Activated CD8-positive, alpha-beta memory T cell treated with anti-CD3 and anti-CD28 coated beads for 48 hours (primary cell): Measurements from ENCODE around the gene BABAM2.

Source experiments
- DNase-seq, 3 experiments: peaks; one replicate each; pipeline ENCODE4 v3.0.0-alpha.2; 2020; ENCODE audit warnings: low read depth in 2 of 3, low spot score in 2 of 3

BABAM2 gene

DNA sequence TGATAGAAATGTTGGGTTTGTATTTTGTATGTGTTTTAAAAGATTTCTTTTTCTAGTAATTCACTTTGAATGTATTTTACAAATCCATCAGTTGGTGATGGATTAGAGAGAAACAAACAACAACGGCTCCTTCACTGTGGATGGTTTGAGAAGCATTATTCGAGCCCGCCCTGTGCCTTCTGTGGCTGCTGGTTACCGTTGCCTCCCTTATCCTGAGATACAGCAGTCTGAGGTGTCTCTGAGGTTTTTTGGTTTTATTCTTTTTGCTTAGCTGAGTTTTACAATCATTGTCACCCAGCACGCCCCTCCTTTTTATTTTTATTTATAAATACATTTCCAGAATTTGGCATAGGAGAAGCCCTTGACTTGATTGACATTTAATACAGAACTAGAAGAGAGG, 168.3 kb downstream of the BABAM2 start:
- no peak for DNase-seq

DNA sequence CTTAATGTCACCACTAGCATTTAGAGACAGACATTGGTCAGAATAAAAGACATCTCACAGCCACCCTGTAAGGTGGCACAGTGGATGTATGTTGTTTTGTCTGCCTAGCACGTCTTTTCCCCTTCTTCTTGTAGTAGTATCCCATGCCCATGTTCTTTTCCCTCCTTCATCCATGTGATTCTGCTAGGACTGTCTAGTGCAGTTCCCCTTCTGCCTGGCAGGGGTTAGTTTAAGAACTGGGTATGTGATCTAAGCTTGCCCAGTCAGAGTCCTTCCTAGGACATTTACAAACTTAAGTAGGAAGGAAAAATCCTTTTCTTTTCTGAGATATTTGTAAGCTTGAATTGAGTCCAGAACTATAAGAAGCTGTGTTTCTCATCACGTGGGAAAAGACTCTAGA, 172.3 kb downstream of the BABAM2 start:
- DNase-seq: no peak

GRCh38 chr2:28063492-28063962, 173.0 kb downstream of the BABAM2 start:
- no peak for DNase-seq

- no peak for DNase-seq
Observed at GRCh38 chr2:28067602-28068001, 177.1 kb downstream of the BABAM2 start.

GRCh38 chr2:28068088-28068487, 177.6 kb downstream of the BABAM2 start:
- no peak for DNase-seq

GRCh38 chr2:28068527-28068926, 178.0 kb downstream of the BABAM2 start:
- DNase-seq: no peak

GRCh38 chr2:28071221-28071620, 180.7 kb downstream of the BABAM2 start:
- no peak for DNase-seq

GRCh38 chr2:28074137-28074536, 183.6 kb downstream of the BABAM2 start:
- DNase-seq: no peak

DNA sequence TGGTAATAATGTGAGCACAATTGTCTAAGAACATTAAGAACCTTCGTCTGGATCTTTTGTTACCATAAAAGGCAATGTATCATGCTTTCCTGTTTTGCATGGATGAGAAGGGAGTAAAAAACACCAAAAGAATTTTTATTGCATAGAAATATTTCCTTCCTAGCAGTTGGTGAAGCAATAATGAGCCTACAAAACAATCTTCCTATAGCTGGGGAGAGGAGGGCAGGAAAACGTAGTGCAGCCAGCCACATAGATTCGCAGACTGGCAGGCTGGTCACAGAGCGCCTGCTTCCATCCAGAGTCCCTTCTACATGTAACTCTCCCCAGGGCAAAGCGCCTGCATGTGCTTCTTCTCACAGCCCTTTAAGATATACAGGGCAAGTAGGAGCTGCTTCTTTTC, 190.4 kb downstream of the BABAM2 start:
- DNase-seq: no peak

DNA sequence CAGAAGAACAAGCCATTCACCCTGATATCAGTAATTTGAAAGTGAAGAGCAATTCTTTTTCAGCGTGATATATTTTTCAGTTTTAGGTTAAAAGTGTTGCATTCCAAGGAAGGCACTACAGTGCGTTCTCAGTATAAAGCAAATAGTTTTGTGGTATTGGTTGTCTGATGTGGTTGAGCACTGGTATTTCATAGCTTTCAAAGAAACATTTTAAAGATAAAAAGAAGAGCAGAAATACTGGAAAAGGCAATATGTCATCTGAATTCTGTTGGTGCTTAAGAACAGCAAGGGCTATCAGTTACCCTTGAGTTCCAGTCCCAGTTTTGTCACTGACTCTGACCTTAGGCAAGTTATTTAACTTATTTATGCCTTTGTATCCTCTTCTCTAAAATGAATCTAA, 191.6 kb downstream of the BABAM2 start:
- DNase-seq: no peak

DNA sequence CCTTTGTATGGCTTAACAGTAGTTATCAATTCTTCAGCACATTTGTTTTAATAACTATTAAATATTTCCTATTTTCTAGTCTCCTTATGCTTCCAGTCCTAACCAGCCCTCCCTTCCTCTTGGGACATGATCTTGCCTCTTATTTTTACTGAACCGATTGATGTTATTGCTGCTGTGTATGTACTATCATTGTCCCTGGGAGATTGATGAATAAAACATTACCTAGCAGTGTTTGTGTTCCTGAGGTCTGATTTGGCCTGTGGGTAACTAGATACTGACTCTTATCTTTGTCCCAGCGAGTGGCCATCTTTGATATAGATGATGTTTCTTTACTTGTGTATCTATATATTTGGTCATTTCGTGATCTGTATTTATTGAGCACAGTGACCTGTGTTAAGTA, 192.9 kb downstream of the BABAM2 start:
- no peak for DNase-seq

DNA sequence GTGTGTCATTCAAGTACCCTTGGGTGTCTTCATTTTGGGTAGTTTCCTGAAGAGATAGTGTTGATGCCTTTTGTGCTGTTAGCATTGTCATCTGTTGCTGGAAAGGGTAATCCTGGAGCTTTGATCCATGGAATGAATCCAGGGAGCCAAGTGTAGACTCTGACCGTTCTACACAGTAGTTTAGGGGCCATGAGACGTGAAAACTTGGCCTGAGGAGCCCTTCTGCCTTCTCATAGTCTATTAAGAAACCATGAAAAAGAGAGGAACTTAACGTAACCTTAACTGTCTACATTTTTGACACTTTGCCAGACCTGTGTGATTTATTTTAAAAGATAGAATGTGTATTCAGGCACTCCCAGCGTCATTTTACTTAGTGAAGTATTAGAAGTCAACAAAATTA, 194.0 kb downstream of the BABAM2 start:
- no peak for DNase-seq

GRCh38 chr2:28085201-28085600, 194.7 kb downstream of the BABAM2 start:
- no peak for DNase-seq

GRCh38 chr2:28086611-28087010, 196.1 kb downstream of the BABAM2 start:
- no peak for DNase-seq

- no peak for DNase-seq
Observed at GRCh38 chr2:28088970-28089369, 198.4 kb downstream of the BABAM2 start.

GRCh38 chr2:28089486-28089885, 199.0 kb downstream of the BABAM2 start:
- no peak for DNase-seq

DNA sequence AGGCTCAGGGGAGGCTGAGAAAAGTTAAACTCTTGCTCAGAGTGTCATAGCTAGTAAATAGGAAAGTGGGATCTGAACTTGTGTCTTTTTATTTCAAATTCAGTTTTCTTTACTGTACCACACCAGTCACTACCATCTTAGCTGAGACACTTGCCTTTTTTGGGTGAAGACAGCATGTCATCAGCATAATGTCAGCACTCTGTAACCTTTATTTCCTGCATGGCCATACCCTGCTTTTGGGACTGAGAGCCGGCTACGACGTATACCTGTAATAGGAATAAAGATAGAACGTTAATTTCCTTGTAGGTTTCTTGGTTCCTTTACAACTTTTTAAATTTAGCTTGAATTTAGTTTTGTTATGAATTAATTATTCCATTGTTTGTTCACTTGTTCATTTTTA, 202.8 kb downstream of the BABAM2 start:
- no peak for DNase-seq

DNA sequence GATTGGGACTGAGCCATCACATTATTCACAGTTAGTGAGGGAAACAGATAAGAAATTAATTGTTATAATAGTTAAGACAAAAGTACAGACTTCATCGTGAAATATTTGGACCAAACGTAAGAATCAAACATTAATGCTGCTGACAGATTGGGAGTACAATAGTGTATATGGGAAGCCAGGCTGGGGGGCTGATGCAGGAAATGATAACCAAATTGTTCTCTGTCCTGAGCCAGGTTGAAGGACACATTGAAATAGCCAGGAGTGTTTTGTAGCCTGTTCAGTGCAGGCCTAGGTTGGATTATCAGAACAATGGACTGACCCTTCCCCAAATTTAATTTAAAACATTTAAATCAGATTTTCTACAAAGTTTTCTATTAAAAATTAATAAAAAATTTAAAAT, 203.2 kb downstream of the BABAM2 start:
- DNase-seq: no peak

GRCh38 chr2:28094739-28095138, 204.2 kb downstream of the BABAM2 start:
- no peak for DNase-seq

GRCh38 chr2:28095622-28096021, 205.1 kb downstream of the BABAM2 start:
- no peak for DNase-seq

GRCh38 chr2:28096421-28096820, 205.9 kb downstream of the BABAM2 start:
- DNase-seq: no peak

DNA sequence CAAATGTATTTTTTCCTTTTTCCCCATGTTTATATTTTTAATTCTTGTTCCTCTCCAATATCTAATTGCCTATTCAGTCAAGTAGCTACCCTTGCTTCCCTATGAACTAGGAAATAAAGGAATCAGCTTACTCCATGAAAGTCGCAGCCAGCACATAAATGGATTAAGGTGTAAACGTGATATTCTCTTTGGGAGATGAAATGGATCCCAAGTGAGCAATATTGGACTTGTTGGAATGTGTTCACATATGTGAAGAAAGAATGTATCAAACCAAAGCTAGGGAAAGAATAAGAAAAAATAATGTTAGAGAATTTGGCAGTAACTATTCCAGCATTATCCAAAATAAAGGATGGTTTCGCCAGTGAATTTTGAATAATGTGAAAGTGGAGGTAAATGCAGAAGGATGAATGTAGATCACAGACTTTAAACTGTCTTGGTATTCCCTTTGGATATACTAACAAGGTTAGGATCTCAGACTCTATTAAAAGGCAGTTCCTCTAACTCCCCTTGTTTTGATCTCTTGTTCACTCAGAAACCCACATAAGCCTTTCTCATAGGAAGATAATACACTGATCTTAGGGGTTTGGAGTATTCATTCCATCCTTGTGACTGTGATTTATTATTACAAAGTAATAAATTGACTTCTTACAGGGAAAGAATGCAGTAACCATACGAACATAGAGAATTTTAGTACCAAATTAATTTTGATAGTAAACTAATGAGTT, 208.1 kb downstream of the BABAM2 start:
- DNase-seq: no peak

DNA sequence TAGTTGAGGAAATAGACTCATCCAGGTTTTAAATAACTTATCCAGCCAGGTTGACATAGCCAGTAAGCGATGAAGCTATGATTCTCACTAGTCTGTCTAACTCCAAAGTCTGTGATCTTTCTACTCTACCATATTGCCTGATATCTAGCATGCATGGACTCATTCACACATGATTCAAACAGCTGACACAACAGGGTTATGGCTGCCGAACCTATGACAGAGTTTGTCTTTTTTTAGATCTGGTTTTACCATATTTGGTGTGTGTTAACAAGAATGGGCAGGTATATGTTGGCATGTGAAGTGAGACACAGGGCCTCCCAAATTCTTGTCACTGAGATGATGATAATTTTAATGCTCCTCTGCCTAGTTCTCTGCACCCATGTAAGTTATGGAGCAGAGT, 210.6 kb downstream of the BABAM2 start:
- no peak for DNase-seq
